ENCODE measurements around the gene SLC9A5.

GRCh38 chr16:67213197-67214019 is 35.4 kb upstream of the SLC9A5 start:
- TF ChIP-seq CTCF (IDR thresholded peaks at IDR 0.05; ENCODE audit: insufficient read depth, low read length) = no peak
- TF ChIP-seq POLR2AphosphoS5 (IDR thresholded peaks at IDR 0.05; ENCODE audit: low read depth) = no peak

Data from HL-60 (cell line).